PC-9 (cell line): ENCODE results near the gene KPNA1. TPM values are rescaled to one million over a fixed set of nuclear protein-coding genes. Genes with fewer than 3 reads are reported as not detected.

ENCODE experiments used
- BruUV-seq: library from RNA; stranded (reverse); fragments of 400-500 nt; replicated peaks from 2 replicates; lab custom pipeline; 2021; lab: Mats Ljungman, UMichigan
- CTCF ChIA-PET: fragments of 300-600 bp; sonication (Branson Sonifier 250); formaldehyde crosslinking; loops from one replicate; lab custom pipeline; 2022; ENCODE audit warnings: antibody characterized with exemption; lab: Charles Lee
- POLR2A ChIA-PET: fragments of 300-600 bp; sonication (Branson Sonifier 250); formaldehyde crosslinking; loops from one replicate; lab custom pipeline; 2022; ENCODE audit warnings: antibody characterized with exemption; ENCODE audit not compliant: unreplicated experiment; lab: Charles Lee
- DNase-seq, 2 experiments: peaks; one replicate each; pipeline versions ENCODE4 v3.0.0 to v3.0.0-alpha.2; 2015 to 2022; ENCODE audit warnings: mixed read lengths in 1 of 2
- H2AFZ ChIP-seq: fragments of 200-600 bp; sonication (generic); 2 replicates; pipeline ENCODE4 v1.8.1; 2017; ENCODE audit warnings: antibody characterized with exemption
- H3F3A ChIP-seq: fragments of 200-600 bp; sonication (generic); 2 replicates; pipeline ENCODE4 v1.8.1; 2017; ENCODE audit warnings: antibody characterized with exemption, mild to moderate bottlenecking, low read depth; ENCODE audit not compliant: insufficient read depth
- H3K27ac ChIP-seq: fragments of 200-600 bp; sonication (generic); 2 replicates; pipeline ENCODE4 v1.6.1; 2016; ENCODE audit warnings: mixed run types
- H3K27me3 ChIP-seq: fragments of 200-600 bp; sonication (generic); 2 replicates; pipeline ENCODE4 v1.6.1; 2016; ENCODE audit warnings: low read depth, mixed run types; ENCODE audit not compliant: insufficient read depth
- H3K36me3 ChIP-seq: fragments of 200-600 bp; sonication (generic); 2 replicates; pipeline ENCODE4 v1.6.1; 2016; ENCODE audit warnings: low read depth, mixed run types
- H3K4me1 ChIP-seq: fragments of 200-600 bp; sonication (generic); replicated peaks from 2 replicates; pipeline ENCODE4 v1.6.1; 2016; ENCODE audit warnings: mixed run types; ENCODE audit not compliant: insufficient read depth
- H3K4me2 ChIP-seq: fragments of 200-600 bp; sonication (generic); 2 replicates; pipeline ENCODE4 v1.6.1; 2017; ENCODE audit warnings: mixed run types
- H3K4me3 ChIP-seq: fragments of 200-600 bp; sonication (generic); 2 replicates; pipeline ENCODE4 v1.6.1; 2016; ENCODE audit warnings: mixed run types
- H3K79me2 ChIP-seq: fragments of 200-600 bp; sonication (generic); 2 replicates; pipeline ENCODE4 v1.6.1; 2017; ENCODE audit warnings: low read depth, mixed run types
- H3K9me2 ChIP-seq: fragments of 200-600 bp; sonication (generic); 2 replicates; pipeline ENCODE4 v1.8.1; 2017; ENCODE audit warnings: mild to moderate bottlenecking; ENCODE audit not compliant: insufficient read depth
- H3K9me3 ChIP-seq: fragments of 200-600 bp; sonication (generic); 2 replicates; pipeline ENCODE4 v1.8.1; 2016; ENCODE audit warnings: low read depth; ENCODE audit not compliant: insufficient read depth
- H4K20me1 ChIP-seq: fragments of 200-600 bp; sonication (generic); 2 replicates; pipeline ENCODE4 v1.8.1; 2017; ENCODE audit not compliant: insufficient read depth
- CTCF ChIP-seq: fragments of 200-600 bp; sonication (generic); conservative IDR thresholded peaks from 2 replicates; pipeline ENCODE4 v1.6.1; 2017; ENCODE audit warnings: mixed run types, antibody characterized with exemption, mild to moderate bottlenecking, moderate library complexity
- EZH2 ChIP-seq: fragments of 200-600 bp; sonication (generic); IDR thresholded peaks from 2 replicates; pipeline ENCODE4 v1.8.0; 2017; ENCODE audit warnings: antibody characterized with exemption, low read depth
- intact Hi-C: fragments of 100-400 bp; cut with micrococcal nuclease; formaldehyde crosslinking; loops from one replicate; pipeline ENCODE4 v1.10.0; 2022; ENCODE audit not compliant: unreplicated experiment
- total RNA-seq: library from RNA; stranded (reverse); gene quantifications from 2 replicates; pipeline ENCODE4 v1.2.3, GENCODE V29; 2021

KPNA1 gene
- total RNA-seq, 1 experiment from 2014 or later = 89.2 TPM

GRCh38 chr3:122548619-122549018 lies 33.9 kb upstream of the KPNA1 start:
- Histone ChIP-seq H4K20me1 (no peaks in the 10 kb centered on the region), H3F3A (no peaks in the 10 kb centered on the region), H3K4me1 (no peaks in the 10 kb centered on the region), H3K9me3 (no peaks in the 10 kb centered on the region; the same call in 1 of the 2 replicates), H3K9me2 (no peaks in the 10 kb centered on the region), H3K79me2 (no peaks in the 10 kb centered on the region), H3K36me3 (no peaks in the 10 kb centered on the region), H3K27ac (no peak overlapping the region), H3K4me3 (no peak overlapping the region), H3K4me2 (no peak overlapping the region), H2AFZ (no peak overlapping the region), H3K27me3 (no peaks in the 10 kb centered on the region)
- intact Hi-C loops = no loop called here
- TF ChIP-seq EZH2 (no peak), CTCF (no peak)
- ChIA-PET CTCF (interaction anchor here (1.1 kb wide), 1 partner anchor 51 kb away, joined by 3 read pairs; no protein-coding TSS in a partner anchor), POLR2A (interaction anchor here (0.5 to 0.6 kb wide), 3 partner anchors 66 to 210 kb away, joined by 3 to 6 read pairs (median 5); no protein-coding TSS in a partner anchor)
- BruUV-seq = no TSS peak
- DNase-seq = no peak

- Histone ChIP-seq H3K79me2 (no peaks in the 10 kb centered on the region), H2AFZ (no peak overlapping the region), H3K4me3 (no peak overlapping the region), H3K36me3 (no peaks in the 10 kb centered on the region), H3K27me3 (no peaks in the 10 kb centered on the region), H3F3A (no peaks in the 10 kb centered on the region), H4K20me1 (no peaks in the 10 kb centered on the region), H3K4me1 (no peaks in the 10 kb centered on the region), H3K9me2 (no peaks in the 10 kb centered on the region), H3K9me3 (no peaks in the 10 kb centered on the region; the same call in 1 of the 2 replicates), H3K4me2 (no peak overlapping the region), H3K27ac (no peak overlapping the region)
- no TSS peak for BruUV-seq
- intact Hi-C loops = no loop called here
- POLR2A ChIA-PET = interaction anchor here (0.5 to 1.0 kb wide), 2 partner anchors 133 to 137 kb away, joined by 3 to 6 read pairs; partner anchors contain the start of gene WDR5B
- CTCF ChIA-PET = interaction anchor here (1.1 kb wide), 1 partner anchor 51 kb away, joined by 3 read pairs; no protein-coding TSS in a partner anchor
- no peak for TF ChIP-seq EZH2
- no peak for TF ChIP-seq CTCF
- DNase-seq = no peak
These were observed 33.3 kb upstream of the KPNA1 start for GRCh38 chr3:122548076-122548475.

GRCh38 chr3:122546151-122546550 lies 31.4 kb upstream of the KPNA1 start:
- H3K36me3 ChIP-seq = no peaks in the 10 kb centered on the region
- CTCF ChIA-PET = interaction anchor here (0.6 kb wide), 1 partner anchor 269 kb away, joined by 3 read pairs; no protein-coding TSS in a partner anchor

More at GRCh38 chr3:122546151-122546550, 31.4 kb upstream of the KPNA1 start:
- Histone ChIP-seq H3K27me3 (no peaks in the 10 kb centered on the region), H3K4me2 (no peak overlapping the region), H3K4me1 (no peaks in the 10 kb centered on the region), H4K20me1 (no peaks in the 10 kb centered on the region), H3K4me3 (no peak overlapping the region), H3K9me3 (no peaks in the 10 kb centered on the region; the same call in 1 of the 2 replicates), H3F3A (no peaks in the 10 kb centered on the region), H3K27ac (no peak overlapping the region), H3K79me2 (no peaks in the 10 kb centered on the region), H2AFZ (no peak overlapping the region), H3K9me2 (no peaks in the 10 kb centered on the region)
- intact Hi-C loops = no loop called here
- DNase-seq = no peak
- POLR2A ChIA-PET = interaction anchor here (0.6 kb wide), 1 partner anchor 556 kb away, joined by 5 read pairs; no protein-coding TSS in a partner anchor
- no peak for TF ChIP-seq EZH2
- TF ChIP-seq CTCF = no peak
- no TSS peak for BruUV-seq
